Measurements from ENCODE around the gene MYBL2.

The MYBL2 gene

GRCh38 chr20:43686820-43687219, 19.9 kb downstream of the MYBL2 start:
- no peak for DNase-seq

GRCh38 chr20:43689165-43689564, 22.3 kb downstream of the MYBL2 start:
- DNase-seq, result no peak

GRCh38 chr20:43690943-43691598, 24.2 kb downstream of the MYBL2 start:
- DNase-seq, result no peak

GRCh38 chr20:43691928-43692524, 25.1 kb downstream of the MYBL2 start:
- peak; percentile 63 for DNase-seq

- no peak for DNase-seq
Observed at GRCh38 chr20:43694763-43695162, 27.8 kb downstream of the MYBL2 start.

GRCh38 chr20:43695571-43695970, 28.7 kb downstream of the MYBL2 start:
- no peak for DNase-seq

- DNase-seq, result no peak
Observed at GRCh38 chr20:43699941-43700565, 33.1 kb downstream of the MYBL2 start.

GRCh38 chr20:43700627-43701026, 33.7 kb downstream of the MYBL2 start:
- DNase-seq, result no peak

- no peak for DNase-seq
Observed at GRCh38 chr20:43702502-43702901, 35.6 kb downstream of the MYBL2 start.

- DNase-seq, result no peak
Observed at GRCh38 chr20:43710370-43711044, 43.6 kb downstream of the MYBL2 start.

GRCh38 chr20:43711098-43711654, 44.3 kb downstream of the MYBL2 start:
- DNase-seq, result no peak

GRCh38 chr20:43715044-43715443, 48.1 kb downstream of the MYBL2 start:
- no peak for DNase-seq

GRCh38 chr20:43715511-43715910, 48.6 kb downstream of the MYBL2 start:
- no peak for DNase-seq

- DNase-seq, result no peak
Observed at GRCh38 chr20:43716123-43716522, 49.2 kb downstream of the MYBL2 start.

- DNase-seq, result no peak
Observed at GRCh38 chr20:43716757-43717615, 50.1 kb downstream of the MYBL2 start.

GRCh38 chr20:43717616-43717995, 50.7 kb downstream of the MYBL2 start:
- no peak for DNase-seq

- DNase-seq, result no peak
Observed at GRCh38 chr20:43720007-43720406, 53.1 kb downstream of the MYBL2 start.

GRCh38 chr20:43721097-43721428, 54.1 kb downstream of the MYBL2 start:
- no peak for DNase-seq

- no peak for DNase-seq
Observed at GRCh38 chr20:43721429-43722152, 54.7 kb downstream of the MYBL2 start.

GRCh38 chr20:43722153-43722505, 55.2 kb downstream of the MYBL2 start:
- peak; percentile 36 for DNase-seq

- DNase-seq, result no peak
Observed at GRCh38 chr20:43723186-43723585, 56.3 kb downstream of the MYBL2 start.

- DNase-seq, result no peak
Observed at GRCh38 chr20:43723735-43724134, 56.8 kb downstream of the MYBL2 start.
